SK-N-MC (cell line): Measurements from ENCODE around the gene SNX32.
A peak's percentile ranks its signal among the peaks of the same experiment; 100 is the strongest.

Experiments used
- DNase-seq: peaks from one replicate; pipeline ENCODE4 v3.0.0-alpha.2; 2011; ENCODE audit warnings: low read depth, low spot score
- H3K27ac ChIP-seq: fragments of 200-600 bp; sonication (generic); 2 replicates; pipeline ENCODE4 v1.5.1; 2016; ENCODE audit warnings: mixed run types
- H3K36me3 ChIP-seq: fragments of 200-600 bp; sonication (generic); 2 replicates; pipeline ENCODE4 v1.6.1; 2017; ENCODE audit warnings: antibody characterized with exemption, low read length, mixed read lengths; ENCODE audit not compliant: insufficient read depth
- H3K4me3 ChIP-seq: fragments of 200-600 bp; sonication (generic); 2 replicates; pipeline ENCODE4 v1.5.1; 2016
- H3K9ac ChIP-seq: fragments of 200-600 bp; sonication (generic); 2 replicates; pipeline ENCODE4 v1.8.0; 2017; ENCODE audit warnings: mixed run types, mixed read lengths; ENCODE audit not compliant: insufficient read length
- H3K9me3 ChIP-seq: fragments of 200-600 bp; sonication (generic); 2 replicates; pipeline ENCODE4 v1.6.1; 2017; ENCODE audit warnings: low read depth, mild to moderate bottlenecking, antibody characterized with exemption, low read length, moderate library complexity, mixed read lengths
- EZH2 ChIP-seq: fragments of 200-600 bp; sonication (generic); IDR thresholded peaks from one replicate; pipeline ENCODE4 v1.6.1; 2017; ENCODE audit warnings: antibody characterized with exemption
- FOXP2 ChIP-seq: optimal IDR thresholded peaks from 2 replicates; pipeline ENCODE3; 2011; ENCODE audit warnings: mild to moderate bottlenecking, moderate library complexity; ENCODE audit not compliant: insufficient read depth; ENCODE audit errors: extremely low read length, control extremely low read depth
- POLR2AphosphoS5 ChIP-seq: IDR thresholded peaks from 2 replicates; pipeline ENCODE4 v1.6.1; 2012; ENCODE audit warnings: mild to moderate bottlenecking, low read depth, low read length, borderline replicate concordance

Gene SNX32

GRCh38 chr11:65896034-65896999 is 62.6 kb downstream of the SNX32 start:
- no peak for DNase-seq
- Histone ChIP-seq H3K27ac (no peak overlapping the region), H3K9ac (no peak overlapping the region), H3K36me3 (no peaks in the 10 kb centered on the region), H3K4me3 (no peak overlapping the region), H3K9me3 (no peaks in the 10 kb centered on the region)
- TF ChIP-seq FOXP2, result no peak

GRCh38 chr11:65897020-65897471 is 63.3 kb downstream of the SNX32 start:
- no peak for DNase-seq
- Histone ChIP-seq H3K27ac (no peak overlapping the region), H3K4me3 (no peak overlapping the region), H3K9me3 (no peaks in the 10 kb centered on the region), H3K36me3 (no peaks in the 10 kb centered on the region), H3K9ac (no peak overlapping the region)
- TF ChIP-seq FOXP2 (no peak), POLR2AphosphoS5 (no peak), EZH2 (no peak)

- Histone ChIP-seq H3K9me3 (no peaks in the 10 kb centered on the region), H3K36me3 (no peaks in the 10 kb centered on the region), H3K27ac (no peak overlapping the region), H3K4me3 (no peak overlapping the region), H3K9ac (no peak overlapping the region)
- no peak for DNase-seq
- TF ChIP-seq POLR2AphosphoS5 (no peak), EZH2 (no peak), FOXP2 (no peak)
Measured at GRCh38 chr11:65898656-65899355, 65.0 kb downstream of the SNX32 start.

- no peaks in the 10 kb centered on the region for H3K36me3 ChIP-seq
- H3K27ac ChIP-seq, result no peak overlapping the region
- TF ChIP-seq POLR2AphosphoS5 (no peak), FOXP2 (no peak)
- peak overlapping the region; percentile 83 for H3K4me3 ChIP-seq
- no peaks in the 10 kb centered on the region for H3K9me3 ChIP-seq
- no peak for DNase-seq
- no peak overlapping the region for H3K9ac ChIP-seq
Measured at GRCh38 chr11:65899356-65900124, 65.8 kb downstream of the SNX32 start.

GRCh38 chr11:65900125-65900898 is 66.5 kb downstream of the SNX32 start, which contains the start of gene FOSL1:
Gene FOSL1, minus strand, starts transcription at chr11:65900388. Its CDS starts 49 bp downstream, at chr11:65900339.
- no peaks in the 10 kb centered on the region for H3K9me3 ChIP-seq
- no peak for TF ChIP-seq FOXP2
- TF ChIP-seq EZH2, result no peak
- no peak for TF ChIP-seq POLR2AphosphoS5
- H3K4me3 ChIP-seq, result peak within 1 kb of the TSS; percentile 83
- H3K36me3 ChIP-seq, result no peaks in the 10 kb centered on the region
- no peak within 1 kb of the TSS for H3K27ac ChIP-seq
- DNase-seq, result no peak
- peak within 1 kb of the TSS; percentile 28 for H3K9ac ChIP-seq

GRCh38 chr11:65900899-65901180 is 67.1 kb downstream of the SNX32 start:
- Histone ChIP-seq H3K9ac (no peak overlapping the region), H3K27ac (no peak overlapping the region), H3K36me3 (no peaks in the 10 kb centered on the region), H3K9me3 (no peaks in the 10 kb centered on the region), H3K4me3 (peak overlapping the region; percentile 83)
- TF ChIP-seq FOXP2 (no peak), EZH2 (no peak), POLR2AphosphoS5 (no peak)
- DNase-seq, result no peak

GRCh38 chr11:65903068-65903481 is 69.3 kb downstream of the SNX32 start:
- Histone ChIP-seq H3K36me3 (no peaks in the 10 kb centered on the region), H3K9ac (no peak overlapping the region), H3K27ac (no peak overlapping the region), H3K9me3 (no peaks in the 10 kb centered on the region), H3K4me3 (no peak overlapping the region)
- no peak for TF ChIP-seq FOXP2
- DNase-seq, result no peak
